ENCODE data around the gene ARHGAP18.

GRCh38 chr6:129672881-129673631, 36.9 kb downstream of the ARHGAP18 start:
- no peak for TF ChIP-seq RAD21 (IDR thresholded peaks at IDR 0.05; ENCODE audit: insufficient read depth, low read depth, low read length)
- TF ChIP-seq MEF2A (IDR thresholded peaks at IDR 0.05; ENCODE audit: insufficient read depth, low read depth, low read length) = no peak
- no peak for TF ChIP-seq CTCF (IDR thresholded peaks at IDR 0.05 in 2 of 3, conservative IDR thresholded peaks at IDR 0.05 in 1 of 3; ENCODE audit: control insufficient read depth in 2 of 3, extremely low read depth in 1 of 3, insufficient read depth in 1 of 3, low read depth in 3 of 3, low read length in 3 of 3)

Data from GM12878 (cell line).